K562 (cell line): ENCODE measurements around the gene PANX1. TPM values are rescaled to one million over a fixed set of nuclear protein-coding genes. Genes with fewer than 3 reads are reported as not detected.

ENCODE experiments used
- ARNT ChIP-seq, 2 experiments: fragments of 450-650 bp; IDR thresholded peaks; 2 replicates each; pipeline ENCODE4 v1.6.1; 2016; ENCODE audit warnings: mild to moderate bottlenecking in 1 of 2
- ATF1 ChIP-seq, 2 experiments: fragments of 450-650 bp in 1 of 2; IDR thresholded peaks; 2 replicates each; pipeline ENCODE4 v1.6.1; 2016; ENCODE audit warnings: missing compliant biosample characterization in 1 of 2, missing genetic modification characterization in 1 of 2
- CREB3L1 ChIP-seq: fragments of 450-650 bp; IDR thresholded peaks from 2 replicates; pipeline ENCODE4 v1.6.1; 2014; ENCODE audit warnings: low read depth, mild to moderate bottlenecking, moderate library complexity, borderline replicate concordance
- DLX4 ChIP-seq: fragments of 250-450 bp; sonication (Bioruptor Pico); IDR thresholded peaks from 2 replicates; pipeline ENCODE4 v1.6.1; 2021; ENCODE audit warnings: mild to moderate bottlenecking
- FOS ChIP-seq: IDR thresholded peaks from 3 replicates; pipeline ENCODE4 v1.6.1; 2011; ENCODE audit not compliant: insufficient read length; ENCODE audit errors: extremely low read depth
- HCFC1 ChIP-seq: IDR thresholded peaks from 2 replicates; pipeline ENCODE4 v1.6.1; 2012; ENCODE audit warnings: low read depth, low read length, improper control_type of control experiment
- KDM1A ChIP-seq, 2 experiments: fragments of 450-650 bp; IDR thresholded peaks; 2 replicates each; pipeline ENCODE4 v1.6.1; 2016; ENCODE audit warnings: mild to moderate bottlenecking in 2 of 2
- NCOA6 ChIP-seq: fragments of 450-650 bp; IDR thresholded peaks from 2 replicates; pipeline ENCODE4 v1.6.1; 2017; ENCODE audit warnings: mild to moderate bottlenecking
- NFATC3 ChIP-seq: fragments of 450-650 bp; IDR thresholded peaks from 2 replicates; pipeline ENCODE4 v1.6.1; 2017; ENCODE audit warnings: mild to moderate bottlenecking
- NFE2 ChIP-seq: IDR thresholded peaks from 2 replicates; pipeline ENCODE4 v1.6.1; 2014; ENCODE audit warnings: antibody characterized with exemption, low read depth
- PML ChIP-seq: IDR thresholded peaks from 2 replicates; pipeline ENCODE4 v1.6.1; 2012; ENCODE audit warnings: low read length, inconsistent platforms
- PYGO2 ChIP-seq: fragments of 450-650 bp; IDR thresholded peaks from 2 replicates; pipeline ENCODE4 v1.6.1; 2016; ENCODE audit warnings: mild to moderate bottlenecking, missing genetic modification characterization, moderate library complexity, missing compliant biosample characterization
- TBL1XR1 ChIP-seq, 2 experiments: IDR thresholded peaks; 2 replicates each; pipeline ENCODE4 v1.6.1; 2012; ENCODE audit warnings: improper control_type of control experiment in 2 of 2, low read length in 2 of 2, mild to moderate bottlenecking in 1 of 2
- TCF15 ChIP-seq: fragments of 250-450 bp; sonication (Bioruptor Pico); IDR thresholded peaks from 2 replicates; pipeline ENCODE4 v1.8.0; 2022; ENCODE audit warnings: moderate library complexity, mild to moderate bottlenecking, inconsistent platforms
- U2AF1 ChIP-seq: fragments of 200-400 bp; formaldehyde crosslinking; optimal IDR thresholded peaks from 2 replicates; pipeline ENCODE3; 2017; ENCODE audit warnings: mild to moderate bottlenecking, low read depth, low read length, moderate library complexity
- ZMIZ1 ChIP-seq, 2 experiments: fragments of 150-350 bp in 1 of 2; IDR thresholded peaks; 2 replicates each; pipeline ENCODE4 v1.6.1; 2012 to 2016; ENCODE audit warnings: low read depth in 2 of 2, low read length in 2 of 2, mild to moderate bottlenecking in 1 of 2, moderate library complexity in 1 of 2
- ZNF263 ChIP-seq: sonication (generic); formaldehyde crosslinking; IDR thresholded peaks from 2 replicates; pipeline ENCODE4 v1.8.0; 2022; ENCODE audit warnings: mild to moderate bottlenecking, missing genetic modification reagents, borderline replicate concordance
- ZNF395 ChIP-seq: fragments of 200-800 bp; sonication (Bioruptor generic); IDR thresholded peaks from 2 replicates; pipeline ENCODE4 v1.6.1; 2017; ENCODE audit warnings: missing genetic modification characterization, missing compliant biosample characterization
- ZNF449 ChIP-seq: fragments of 250-450 bp; sonication (Bioruptor Pico); IDR thresholded peaks from 2 replicates; pipeline ENCODE4 v1.8.0; 2022; ENCODE audit warnings: moderate library complexity, mild to moderate bottlenecking, inconsistent platforms
- polyA plus RNA-seq, 8 experiments: library from polyadenylated mRNA; depleted of rRNA in 4 of 8; stranded (reverse) in 5 of 8; unstranded in 3 of 8; fragments of >200 nt; fragmentation: Nextera tagmentation in 2 of 8; fragmentation: Illumina TruSeq in 1 of 8; extraction: Ambion mirVana in 2 of 8; extraction: Trizol in 1 of 8; gene quantifications; 2 replicates each; pipeline versions ENCODE4 v1.2.1 to v1.2.3, GENCODE V29; 2011 to 2014; ENCODE audit warnings: inconsistent platforms in 1 of 8, missing spikeins in 1 of 8
- total RNA-seq, 7 experiments: library from RNA; depleted of rRNA in 6 of 7; stranded (reverse); fragments of >200 nt in 6 of 7; fragmentation: Illumina TruSeq in 2 of 7; extraction: Trizol in 2 of 7; gene quantifications; 2 replicates each; pipeline versions ENCODE4 v1.2.1 to v1.2.3, GENCODE V29; 2011 to 2021; ENCODE audit warnings: low replicate concordance in 1 of 7

Gene PANX1
- total and polyA plus RNA-seq, 9 of the 15 experiments (the other 6 are each of a cell fraction or from before 2014, with no cell fraction given) = 1.9 to 14.8 (median 10.1) TPM

- TF ChIP-seq TCF15 (no peak), ATF1 (CRISPR knock-in tag; IDR thresholded peaks at IDR 0.05) (no peak), ATF1 (tag; IDR thresholded peaks at IDR 0.05) (peak; percentile 55), PYGO2 (tag) (no peak), FOS (peak; percentile 82), NCOA6 (no peak), ARNT (IDR thresholded peaks at IDR 0.05) (no peak), ZMIZ1 (IDR thresholded peaks at IDR 0.05; ENCODE audit: low read depth in 2 of 2, low read length in 2 of 2) (no peak; a peak in 1 of 4 replicates), ZNF449 (CRISPR knock-in tag) (no peak), NFATC3 (no peak), NFE2 (peak; percentile 39; the same call in 1 of the 2 replicates), KDM1A (IDR thresholded peaks at IDR 0.05) (peak in 1 of 2 experiments; percentile 33; a peak in 1 of 4 replicates), TBL1XR1 (IDR thresholded peaks at IDR 0.05; ENCODE audit: low read length in 2 of 2) (0 out of 4 replicates have a peak, but pooled peaks of 1 of the 2 experiments have one; percentile 15), HCFC1 (no peak), ZNF395 (CRISPR knock-in tag) (no peak), DLX4 (no peak), U2AF1 (no peak), PML (no peak), ZNF263 (no peak), CREB3L1 (no peak)
Measured at GRCh38 chr11:94151903-94152677, 23.4 kb downstream of the PANX1 start (continued).
